GM12878 (cell line): ENCODE results near the gene CHSY3.

ENCODE experiments used
- CTCF ChIP-seq, 3 experiments: IDR thresholded peaks in 2 of 3; conservative IDR thresholded peaks in 1 of 3; 2 replicates each; pipeline ENCODE4 v1.5.1; 2011; ENCODE audit warnings: low read depth in 3 of 3, low read length in 3 of 3, mild to moderate bottlenecking in 3 of 3, control low read depth in 2 of 3, moderate library complexity in 2 of 3, inconsistent platforms in 1 of 3, mixed read lengths in 1 of 3; ENCODE audit not compliant: control insufficient read depth in 2 of 3, insufficient read depth in 1 of 3; ENCODE audit errors: extremely low read depth in 1 of 3
- ESRRA ChIP-seq: IDR thresholded peaks from 2 replicates; pipeline ENCODE4 v1.6.1; 2012; ENCODE audit warnings: mild to moderate bottlenecking, low read length, improper control_type of control experiment
- RCOR1 ChIP-seq: conservative IDR thresholded peaks from 2 replicates; pipeline ENCODE4 v1.6.1; 2012; ENCODE audit warnings: low read depth, low read length, improper control_type of control experiment
- SREBF1 ChIP-seq: IDR thresholded peaks from 2 replicates; pipeline ENCODE4 v1.6.1; 2012; ENCODE audit warnings: mild to moderate bottlenecking, low read length

GRCh38 chr5:130216286-130216685 is 312.0 kb downstream of the CHSY3 start:
- TF ChIP-seq CTCF (IDR thresholded peaks at IDR 0.05 in 2 of 3, conservative IDR thresholded peaks at IDR 0.05 in 1 of 3; ENCODE audit: control insufficient read depth in 2 of 3, extremely low read depth in 1 of 3, insufficient read depth in 1 of 3, low read depth in 3 of 3, low read length in 3 of 3) (no peak), SREBF1 (no peak), RCOR1 (no peak), ESRRA (no peak)
